Right hindlimb (tissue), 1 donor: ENCODE results near the gene MEX3D.
"Not testable (repeated sequence)": the region's sequence is repeated elsewhere in the genome, so short reads cannot be mapped to it uniquely, and the experiment has no call there.

Experiments used
- DNase-seq: peaks from one replicate; pipeline ENCODE4 v3.0.0-alpha.2; 2018

The MEX3D gene

DNA sequence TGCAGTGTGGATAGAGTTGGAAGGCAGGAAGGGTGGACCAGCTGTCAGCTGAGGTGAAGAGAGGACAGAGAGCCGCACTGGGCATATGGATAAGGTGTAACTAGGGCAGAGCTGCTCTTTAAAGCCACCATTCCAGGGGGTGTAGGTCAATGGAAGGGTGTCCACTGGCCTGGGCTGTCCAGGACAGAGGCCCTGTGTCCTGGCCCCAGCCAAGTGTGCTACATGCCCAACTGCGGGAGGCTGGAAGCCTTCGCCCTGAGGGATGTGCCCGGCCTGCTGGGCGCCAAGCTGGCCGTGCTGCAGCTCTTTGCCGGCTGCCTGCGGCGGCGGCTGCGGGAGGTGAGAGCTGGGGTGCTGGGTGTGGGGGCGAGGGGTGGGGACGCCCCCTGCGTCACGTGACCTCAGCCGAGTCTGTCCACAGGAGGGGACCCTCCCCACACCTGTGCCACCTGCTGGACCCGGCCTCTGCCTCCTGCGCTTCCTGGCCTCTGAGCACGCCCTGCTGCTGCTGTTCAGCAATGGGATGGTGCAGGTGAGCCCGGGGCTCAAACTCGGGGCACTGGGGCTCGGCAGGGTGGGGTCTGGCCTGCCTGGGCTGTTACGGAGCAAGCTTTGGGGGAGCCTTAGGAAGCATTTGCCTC lies 34.5 kb downstream of the MEX3D start:
- DNase-seq, result no peak

DNA sequence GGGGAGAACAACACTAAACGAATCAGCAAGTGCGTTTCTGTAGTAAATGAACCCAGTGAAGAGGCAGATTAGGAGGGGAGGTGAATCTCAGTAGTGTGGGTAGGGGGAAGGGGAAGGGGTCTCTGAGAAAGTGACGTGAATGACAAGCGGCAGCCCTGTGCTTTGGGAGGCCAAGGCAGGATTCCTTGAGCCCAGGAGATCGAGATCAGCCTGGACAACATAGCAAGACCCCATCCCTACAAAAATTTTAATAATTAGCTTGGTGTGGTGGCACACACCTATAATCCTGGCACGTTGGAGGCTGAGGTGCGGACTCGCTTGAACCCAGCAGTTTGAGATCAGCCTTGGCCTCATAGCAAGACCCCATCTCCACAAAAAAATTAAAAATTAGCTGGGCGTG lies 36.1 kb downstream of the MEX3D start:
- DNase-seq, result no peak

DNA sequence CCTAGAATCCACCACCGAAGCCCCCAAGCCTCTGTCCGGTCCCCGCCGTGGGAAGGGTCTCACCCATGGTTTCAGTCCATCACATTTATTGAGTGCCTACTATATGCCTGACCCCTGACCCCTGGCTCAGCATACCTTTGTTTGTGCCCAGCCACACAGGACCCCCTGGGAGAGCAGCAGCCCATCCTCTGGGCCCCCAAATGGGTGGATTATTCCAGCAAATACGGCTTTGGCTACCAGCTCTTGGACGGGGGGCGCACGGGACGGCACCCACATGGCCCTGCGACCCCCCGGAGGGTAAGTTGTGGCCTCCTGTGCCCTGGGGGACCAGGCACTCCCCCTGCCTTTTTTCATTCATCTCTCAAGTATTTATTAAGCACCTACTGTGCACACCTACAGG lies 36.5 kb downstream of the MEX3D start:
- no peak for DNase-seq

DNA sequence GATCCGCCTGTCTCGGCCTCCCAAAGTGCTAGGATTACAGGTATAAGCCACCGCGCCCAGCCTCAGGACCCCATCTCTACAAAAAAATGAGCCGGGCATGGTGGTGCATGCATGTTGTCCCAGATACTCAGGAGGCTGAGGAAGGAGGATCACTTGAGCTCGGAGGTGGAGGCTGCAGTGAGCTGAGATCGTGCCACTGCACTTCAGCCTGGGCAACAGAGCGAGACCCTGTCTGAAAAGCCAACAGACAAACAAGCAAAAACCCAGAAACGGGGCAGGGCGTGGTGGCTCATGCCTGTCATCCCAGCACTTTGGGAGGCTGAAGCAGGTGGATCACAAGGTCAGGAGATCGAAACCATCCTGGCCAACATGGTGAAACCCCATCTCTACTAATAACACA lies 37.3 kb downstream of the MEX3D start:
- not testable (repeated sequence) for DNase-seq

DNA sequence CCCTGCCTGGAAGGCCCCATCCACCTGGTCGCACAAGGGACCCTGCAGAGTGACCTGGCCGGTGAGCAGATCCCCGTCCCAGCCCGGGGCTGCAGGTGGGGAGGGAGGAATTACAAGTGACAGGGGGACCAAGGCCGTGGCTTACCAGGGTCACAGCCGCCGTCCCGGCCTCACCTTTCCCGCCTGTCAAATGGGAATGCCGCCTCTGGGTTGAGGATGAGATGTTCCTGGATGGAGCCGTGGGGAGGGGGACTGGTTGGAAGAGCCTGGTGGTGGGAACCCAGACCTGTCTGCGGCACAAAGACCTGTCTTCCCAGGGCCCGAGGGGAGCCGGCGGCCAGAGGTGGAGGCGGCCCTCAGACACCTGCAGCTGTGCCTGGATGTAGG lies 38.7 kb downstream of the MEX3D start:
- DNase-seq, result no peak

DNA sequence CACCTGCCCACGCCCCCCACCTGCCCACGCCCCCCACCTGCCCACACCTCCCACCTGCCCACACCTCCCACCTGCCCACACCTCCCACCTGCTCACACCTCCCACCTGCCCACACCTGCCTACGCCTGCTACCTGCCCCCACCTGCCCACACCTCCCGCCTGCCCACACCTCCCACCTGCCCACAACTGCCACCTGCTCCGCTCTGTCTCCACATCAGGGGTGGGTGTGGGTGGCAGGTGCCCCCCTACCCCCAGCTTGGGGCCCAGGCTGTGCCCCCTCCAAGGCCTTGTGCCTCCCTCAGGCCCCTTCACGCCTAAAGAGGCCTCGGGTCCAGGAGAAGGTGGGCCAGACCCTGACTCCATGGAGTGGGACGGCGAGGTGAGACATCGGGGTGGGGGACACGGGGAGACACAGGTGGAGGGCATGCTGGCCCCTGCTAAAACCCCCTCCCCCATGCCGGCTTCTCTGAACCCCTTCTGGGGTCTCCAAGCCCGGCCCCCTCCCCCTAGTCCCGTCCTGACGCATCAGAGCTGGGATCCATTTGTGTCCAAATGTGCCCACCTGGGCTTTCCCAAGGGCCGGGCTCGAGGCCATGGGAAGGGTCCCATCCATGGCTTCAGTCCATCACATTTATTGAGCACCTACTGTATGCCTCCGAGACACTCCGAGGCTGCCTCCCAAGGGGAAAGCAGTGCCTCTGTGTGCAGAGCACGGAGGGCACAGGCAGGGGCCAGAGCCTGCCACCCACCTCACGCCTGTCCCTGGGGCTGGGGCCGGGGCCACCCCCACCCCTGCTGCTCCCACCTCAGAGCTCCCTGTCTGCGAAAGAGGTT lies 39.3 kb downstream of the MEX3D start:
- no peak for DNase-seq

DNA sequence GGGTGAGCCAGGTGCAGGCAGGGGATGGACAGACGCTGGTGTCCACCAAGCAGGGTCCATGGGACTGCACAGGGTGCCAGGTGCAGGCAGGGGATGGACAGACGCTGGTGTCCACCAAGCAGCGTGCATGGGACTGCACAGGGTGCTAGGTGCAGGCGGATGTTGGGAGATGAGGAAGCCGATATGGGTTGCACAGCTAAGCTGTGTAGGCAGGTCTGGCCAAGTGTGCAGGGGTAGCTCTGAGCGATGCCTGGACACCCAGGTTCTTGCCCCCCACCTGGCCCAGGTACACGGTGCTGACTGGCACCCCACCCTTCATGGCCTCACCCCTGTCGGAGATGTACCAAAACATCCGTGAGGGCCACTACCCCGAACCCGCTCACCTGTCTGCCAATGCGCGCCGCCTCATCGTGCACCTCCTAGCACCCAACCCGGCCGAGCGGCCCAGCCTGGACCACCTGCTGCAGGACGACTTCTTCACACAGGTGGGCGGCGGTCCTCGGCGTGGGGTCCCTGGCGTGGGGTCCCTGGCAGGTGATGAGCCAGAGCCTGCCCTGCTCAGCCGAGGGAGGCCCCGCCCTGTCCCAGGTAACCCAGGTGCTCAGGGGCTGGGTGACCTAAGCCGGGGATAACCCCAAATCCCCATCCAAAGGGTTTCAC lies 40.3 kb downstream of the MEX3D start:
- DNase-seq, result no peak

DNA sequence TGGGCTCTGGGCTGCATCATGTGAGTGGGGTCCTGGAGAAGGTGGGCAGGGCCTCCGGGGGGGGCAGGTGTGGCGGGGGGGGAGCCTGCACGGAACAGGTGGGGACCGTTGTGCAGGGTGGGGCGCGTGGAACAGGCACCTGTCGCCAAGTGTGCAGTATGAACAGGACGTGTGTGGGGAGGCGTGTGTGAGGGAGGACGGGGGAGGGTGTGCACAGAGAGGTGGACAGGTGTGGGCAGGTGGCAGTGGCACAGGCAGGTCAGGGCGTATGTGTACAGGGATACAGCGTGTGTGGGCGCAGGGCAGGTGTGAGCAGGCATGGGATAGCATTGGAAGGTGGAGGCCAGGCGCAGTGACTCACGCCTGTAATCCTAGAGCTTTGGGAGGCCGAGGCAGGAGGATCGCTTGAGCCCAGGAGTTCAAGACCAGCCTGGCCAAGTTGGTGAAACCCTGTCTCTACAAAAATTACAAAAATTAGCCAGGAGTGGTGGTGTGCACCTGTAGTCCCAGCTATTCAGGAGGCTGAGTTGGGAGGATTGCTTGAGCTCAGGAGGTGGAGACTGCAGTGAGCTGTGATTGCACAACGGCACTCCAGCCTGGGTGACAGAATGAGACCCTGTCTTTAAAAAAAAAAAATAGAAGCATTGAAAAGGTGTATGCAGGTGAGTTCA lies 41.0 kb downstream of the MEX3D start:
- no peak for DNase-seq

DNA sequence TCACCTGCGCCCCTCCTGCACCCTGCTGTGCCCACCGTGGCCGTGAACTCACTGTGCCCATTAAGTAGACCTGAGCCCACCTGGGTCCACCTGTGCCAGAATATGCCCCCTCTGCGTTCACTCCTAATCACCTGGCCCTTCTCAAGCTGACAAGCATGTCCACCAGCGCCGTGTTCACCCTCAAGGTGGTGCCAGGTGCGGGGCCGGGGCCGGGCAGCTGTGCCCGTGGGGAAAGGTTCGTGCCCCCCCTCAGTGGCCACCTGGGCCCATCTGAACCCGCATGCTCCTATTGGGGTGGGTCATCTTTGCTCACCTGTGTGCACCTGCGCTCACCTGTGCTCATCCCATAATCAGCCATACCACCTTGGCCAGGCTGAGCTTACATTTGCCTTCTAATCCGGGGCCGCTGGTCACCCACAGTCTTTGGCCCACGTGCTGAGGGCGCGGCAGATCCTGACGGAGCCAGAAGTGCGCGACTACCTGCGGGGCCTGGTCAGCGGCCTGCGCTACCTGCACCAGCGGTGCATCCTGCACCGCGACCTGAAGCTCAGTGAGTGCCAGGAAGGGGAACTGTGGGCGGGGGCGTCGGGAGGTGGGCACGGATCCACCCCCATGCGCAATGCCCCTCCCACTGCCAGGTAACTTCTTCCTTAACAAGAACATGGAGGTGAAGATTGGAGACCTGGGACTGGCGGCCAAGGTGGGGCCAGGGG lies 41.9 kb downstream of the MEX3D start:
- DNase-seq, result no peak

DNA sequence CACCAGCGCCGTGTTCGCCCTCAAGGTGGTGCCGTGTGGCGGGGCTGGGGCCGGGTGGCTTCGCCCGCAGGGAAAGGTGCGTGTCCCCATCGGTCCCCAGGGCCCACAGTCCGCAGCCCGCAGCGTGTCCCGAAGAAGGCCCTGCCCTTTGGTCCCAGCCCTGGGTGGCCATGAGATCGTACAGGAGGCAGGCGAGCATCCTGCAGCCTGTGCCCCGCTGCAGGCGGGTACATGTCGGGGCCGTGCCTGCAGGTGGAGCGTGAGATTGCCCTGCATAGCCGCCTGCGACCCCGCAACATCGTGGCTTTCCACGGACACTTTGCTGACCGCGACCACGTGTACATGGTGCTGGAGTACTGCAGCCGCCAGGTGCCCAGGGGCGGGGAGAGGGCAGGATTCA lies 42.8 kb downstream of the MEX3D start:
- DNase-seq, result no peak

DNA sequence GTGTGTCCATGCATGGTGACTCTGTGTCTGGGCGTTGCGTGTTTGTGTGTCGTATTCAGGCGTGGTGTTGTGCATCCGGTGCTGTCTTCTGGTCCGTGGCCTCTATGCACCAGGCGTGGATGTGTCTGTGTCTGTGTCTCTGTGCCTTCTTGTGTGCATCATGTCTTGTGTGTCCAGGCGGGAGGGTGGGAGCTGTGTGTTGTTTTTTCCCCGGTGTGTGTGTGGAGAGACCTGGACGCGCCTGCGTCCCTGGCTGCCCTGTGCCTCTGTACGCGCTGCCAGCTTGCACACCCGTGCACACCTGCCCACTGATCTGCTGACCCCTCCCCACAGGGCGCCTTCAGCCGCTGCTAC lies 43.2 kb downstream of the MEX3D start:
- no peak for DNase-seq

DNA sequence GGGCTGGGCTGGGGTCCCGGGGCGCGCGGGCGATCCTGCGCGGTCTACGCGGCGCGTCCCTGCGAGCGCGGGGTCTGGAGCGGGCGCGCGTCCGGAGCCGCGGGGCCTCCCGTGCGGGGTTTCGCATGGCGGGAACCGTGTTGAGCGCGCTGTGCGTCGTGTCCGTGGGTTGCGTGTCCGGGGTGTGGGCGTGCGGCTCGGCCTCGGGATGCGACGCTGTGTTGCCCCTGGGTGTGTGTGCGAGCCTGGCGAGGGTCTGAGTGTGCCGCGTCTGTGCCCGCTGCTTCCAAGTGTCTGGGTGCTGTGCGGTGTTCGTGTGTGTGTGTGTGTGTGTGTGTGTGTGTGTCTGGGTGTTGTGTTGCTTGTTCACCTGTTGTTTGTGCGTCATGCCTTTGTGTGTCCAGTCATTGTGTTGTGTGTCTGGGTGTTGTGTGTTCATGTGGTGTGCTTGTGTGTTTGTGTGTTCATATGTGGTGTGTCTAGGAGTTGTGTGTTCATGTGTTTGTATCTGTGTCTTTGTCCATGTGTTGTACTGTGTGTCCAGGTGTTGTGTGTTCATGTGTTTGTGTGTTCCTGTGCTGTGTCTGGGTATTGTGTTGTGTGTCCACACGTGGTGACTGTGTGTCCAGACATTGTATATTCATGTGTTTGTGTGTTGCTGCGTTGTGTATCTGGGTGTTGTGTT lies 43.7 kb downstream of the MEX3D start:
- no peak for DNase-seq

DNA sequence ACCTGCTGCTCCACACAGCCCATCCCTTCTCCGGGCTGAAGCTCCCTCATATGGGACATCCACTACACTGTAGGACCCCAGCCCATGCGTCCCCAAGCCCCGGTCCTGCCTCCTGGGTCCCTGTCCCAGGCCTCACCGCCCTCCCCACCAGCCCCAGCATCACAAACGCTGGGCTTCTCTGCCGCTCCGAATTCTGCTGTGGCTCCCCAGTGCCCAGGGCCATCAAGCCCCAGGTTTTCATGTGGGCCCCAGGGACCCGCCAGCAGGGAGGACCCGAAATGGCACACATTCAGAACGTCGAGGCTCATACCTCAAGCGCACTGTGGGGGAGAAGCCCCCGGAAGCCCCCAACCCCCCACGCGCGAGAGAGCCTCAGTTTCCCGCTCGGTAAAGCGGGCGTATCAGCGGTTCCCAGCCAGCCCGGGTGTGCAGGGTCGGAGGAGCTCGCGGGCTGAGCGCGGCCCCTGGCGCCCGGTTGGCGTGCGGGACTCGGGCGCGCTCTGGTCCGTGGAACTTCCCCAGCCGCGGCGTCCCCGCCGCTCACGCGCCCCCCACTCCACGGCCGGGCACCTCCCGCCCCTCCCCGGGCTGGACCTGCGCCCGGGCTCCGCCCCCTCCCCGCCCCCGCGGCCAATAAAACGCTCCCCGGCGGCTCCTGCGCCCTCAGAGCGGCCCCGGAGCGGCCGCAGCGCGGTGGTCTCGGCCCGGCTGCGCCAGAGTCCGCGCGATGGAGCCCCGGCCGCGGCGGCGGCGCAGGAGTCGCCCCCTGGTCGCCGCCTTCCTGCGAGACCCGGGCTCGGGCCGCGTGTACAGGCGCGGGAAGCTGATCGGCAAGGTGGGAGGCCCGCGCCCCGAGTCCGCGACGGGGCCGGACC lies 44.5 kb downstream of the MEX3D start, which contains the start of gene PLK5:
PLK5 (plus strand) TSS at position 666 of the 875 bp plus-strand sequence. CDS start 2,920 bp downstream, outside the sequence.
- DNase-seq, result no peak

DNA sequence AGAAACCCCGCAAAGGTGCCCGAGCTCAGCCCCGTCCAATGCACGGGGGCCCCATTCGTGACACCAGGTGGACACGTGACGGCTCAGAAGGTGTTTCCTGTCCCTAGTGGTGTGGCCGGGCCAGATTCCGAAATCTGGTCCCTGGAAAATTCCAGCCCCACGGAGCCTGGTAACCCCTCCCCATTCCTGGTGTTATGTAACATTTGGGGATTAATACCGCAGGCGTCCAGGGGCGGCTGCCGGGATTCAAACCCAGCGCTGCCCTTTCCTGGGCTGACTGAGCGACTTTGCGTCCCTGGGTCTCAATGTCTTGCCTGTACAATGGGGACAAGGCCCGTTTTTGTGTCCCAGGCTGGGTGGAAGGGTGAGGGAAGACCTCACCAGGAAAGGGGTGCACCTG lies 45.3 kb downstream of the MEX3D start:
- DNase-seq, result no peak

DNA sequence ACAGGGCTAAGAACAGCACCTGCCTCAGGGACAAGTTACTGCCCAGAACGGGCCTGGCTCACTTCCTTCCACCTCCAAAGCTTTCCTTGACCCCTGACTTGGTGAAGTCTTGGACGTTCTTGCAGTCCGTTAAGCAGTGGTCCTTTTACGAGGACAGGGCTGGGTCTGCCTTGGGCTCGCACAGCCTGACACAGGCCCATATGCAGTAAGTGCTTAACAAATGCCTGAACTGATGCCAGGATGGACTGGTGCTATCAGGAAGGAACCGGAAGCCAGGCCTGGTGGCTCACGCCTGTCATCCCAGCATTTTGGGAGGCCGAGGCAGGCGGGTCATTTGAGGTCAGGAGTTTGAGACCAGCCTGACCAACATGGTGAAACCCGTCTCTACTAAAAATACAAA lies 46.1 kb downstream of the MEX3D start:
- no peak for DNase-seq

DNA sequence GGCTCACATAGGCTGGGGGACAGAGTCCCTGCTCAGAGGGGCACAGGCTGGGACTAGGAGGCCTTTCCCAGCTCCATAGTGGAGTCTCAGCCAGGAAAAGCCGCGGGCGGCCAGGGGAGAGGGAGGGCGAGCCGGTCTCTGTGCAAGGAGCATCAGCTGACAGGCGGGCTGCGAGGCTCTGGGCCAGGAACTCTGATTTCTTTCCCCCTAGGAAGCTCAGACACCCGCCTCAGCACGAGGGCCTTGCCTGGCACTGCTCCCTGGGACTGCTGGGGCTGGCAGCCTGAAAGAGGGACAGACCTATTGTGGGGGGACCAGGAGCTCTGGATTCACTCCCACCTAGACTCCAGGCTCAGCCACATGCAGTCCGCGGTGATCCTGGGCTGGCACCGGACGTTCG lies 46.5 kb downstream of the MEX3D start:
- DNase-seq, result no peak

DNA sequence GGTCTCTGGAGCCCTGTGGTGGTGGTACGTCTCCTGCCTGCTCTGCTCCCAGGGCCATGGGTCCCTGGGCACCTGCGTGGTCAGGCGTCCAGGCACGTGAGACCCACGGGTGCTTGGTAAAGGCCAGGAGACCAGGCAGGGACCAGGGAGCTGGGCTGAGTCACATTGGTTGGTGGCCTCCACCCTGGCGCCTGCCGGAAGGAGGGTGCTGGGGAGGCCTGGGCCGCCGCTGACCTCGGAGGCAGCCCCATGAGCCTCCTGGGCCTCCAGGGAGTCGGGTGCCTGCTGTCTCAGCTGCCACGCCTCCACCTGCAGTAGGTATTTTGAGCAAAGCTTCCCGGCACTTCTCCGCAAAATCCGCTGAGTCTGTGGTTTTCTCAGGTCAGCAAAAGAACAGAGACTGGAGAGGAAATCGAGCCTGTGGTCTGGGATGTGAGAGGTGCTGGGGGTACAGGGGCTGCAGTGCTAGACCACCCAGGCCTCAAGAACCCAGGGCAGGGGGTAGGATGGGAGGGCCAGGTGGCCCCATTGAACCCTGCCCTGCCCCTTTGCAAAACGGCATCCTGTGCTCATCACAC lies 47.8 kb downstream of the MEX3D start:
- no peak for DNase-seq

DNA sequence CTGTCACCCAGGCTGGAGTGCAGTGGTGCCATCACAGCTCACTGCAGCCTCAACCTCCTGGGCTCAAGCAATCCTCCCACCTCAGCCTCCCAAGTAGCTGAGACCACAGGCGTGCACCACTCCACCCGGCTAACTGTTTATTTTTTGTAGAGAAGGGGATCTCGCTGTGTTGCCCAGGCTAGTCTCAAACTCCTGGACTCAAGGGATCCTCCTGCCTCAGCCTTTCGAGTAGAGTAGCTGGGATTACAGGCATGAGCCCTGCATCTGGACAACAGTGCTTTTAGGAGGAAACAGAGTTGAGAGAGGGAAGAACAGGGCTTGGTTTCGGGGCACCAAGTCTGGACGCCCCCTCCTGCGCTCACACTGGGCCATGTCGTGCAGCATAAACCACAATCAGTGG lies 48.3 kb downstream of the MEX3D start:
- not testable (repeated sequence) for DNase-seq

DNA sequence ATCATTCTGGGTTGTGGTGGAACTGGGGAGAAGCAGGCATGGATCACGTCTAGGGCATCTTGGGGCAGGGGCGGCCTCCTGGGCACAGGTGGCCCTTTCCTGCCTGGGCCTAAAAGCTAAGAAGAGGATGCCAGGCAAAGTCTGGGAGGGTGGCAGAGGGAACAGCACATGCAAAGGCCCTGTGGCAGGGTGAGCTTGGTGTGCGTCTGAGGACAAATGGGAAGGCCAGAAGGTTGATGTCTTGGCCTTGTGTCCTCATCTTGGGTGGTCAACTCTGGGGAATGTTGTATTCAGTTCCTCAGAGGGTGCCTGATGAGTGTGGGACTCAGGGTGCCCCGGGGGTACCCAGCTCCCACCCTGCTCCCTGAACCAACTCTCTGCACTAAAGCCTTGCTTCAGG lies 49.7 kb downstream of the MEX3D start:
- DNase-seq, result no peak

DNA sequence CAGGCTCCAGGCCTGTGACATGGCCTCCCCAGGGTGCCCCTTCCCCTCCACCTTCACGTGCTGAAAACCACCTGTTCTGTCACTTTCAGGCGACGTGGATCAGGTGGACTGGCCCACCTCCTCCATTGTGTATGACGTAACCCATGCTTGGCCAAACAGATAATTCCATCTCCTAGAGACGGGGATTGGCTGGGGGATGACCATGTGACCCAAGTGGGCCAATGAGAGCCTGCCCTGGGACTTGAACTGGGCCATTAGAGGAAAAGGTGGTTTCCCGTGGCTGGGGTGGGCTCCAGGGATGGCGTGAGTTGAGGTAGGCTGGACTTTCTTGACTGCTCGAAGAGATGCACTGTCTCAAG lies 51.8 kb downstream of the MEX3D start:
- no peak for DNase-seq
